Lower lobe of right lung (tissue), 2 donors: ENCODE results near the gene PHKG2. TPM values are rescaled to one million over a fixed set of nuclear protein-coding genes. Genes with fewer than 3 reads are reported as not detected.

ENCODE experiments used
- ATAC-seq, 2 donors: fragments of 200-7000 bp; cut with Tn5 transposase; one replicate each; pipeline ENCODE4 v1.9.1; 2020 to 2022; ENCODE audit warnings: mild to moderate bottlenecking in 2 of 2, moderate library complexity in 2 of 2
- DNase-seq: peaks from one replicate; pipeline ENCODE4 v3.0.0-alpha.2; 2020
- H3K27ac ChIP-seq: fragments of 200-600 bp; one replicate; pipeline ENCODE4 v1.8.0; 2022
- H3K27me3 ChIP-seq: fragments of 200-600 bp; one replicate; pipeline ENCODE4 v1.8.0; 2022; ENCODE audit warnings: low read depth
- H3K36me3 ChIP-seq: fragments of 200-600 bp; one replicate; pipeline ENCODE4 v1.8.0; 2022; ENCODE audit warnings: mild to moderate bottlenecking
- H3K4me1 ChIP-seq: fragments of 200-600 bp; one replicate; pipeline ENCODE4 v1.8.0; 2022
- H3K4me3 ChIP-seq: fragments of 200-600 bp; one replicate; pipeline ENCODE4 v1.8.0; 2022; ENCODE audit warnings: mild to moderate bottlenecking
- H3K9me3 ChIP-seq: fragments of 200-600 bp; one replicate; pipeline ENCODE4 v1.8.0; 2022
- CTCF ChIP-seq: fragments of 200-600 bp; IDR thresholded peaks from one replicate; pipeline ENCODE4 v1.8.0; 2022; ENCODE audit warnings: antibody characterized with exemption, mild to moderate bottlenecking
- intact Hi-C: fragments of 100-400 bp; cut with DNase I; formaldehyde crosslinking; loops from one replicate; pipeline ENCODE4 v1.11.0; 2022
- total RNA-seq: library from RNA; stranded (reverse); fragmentation: NEBNext Ultra II Directional; extraction: Animal tissue kit (Norgen Biotek cat#: 25700); gene quantifications from one replicate; pipeline ENCODE4 v1.2.1, GENCODE V29; 2021
- donor health status: DM: no; HTN: yes; CAD: no; lungs with severe emphysema.

Gene PHKG2
- total RNA-seq, 1 donor from 2014 or later: 25.5 TPM

DNA sequence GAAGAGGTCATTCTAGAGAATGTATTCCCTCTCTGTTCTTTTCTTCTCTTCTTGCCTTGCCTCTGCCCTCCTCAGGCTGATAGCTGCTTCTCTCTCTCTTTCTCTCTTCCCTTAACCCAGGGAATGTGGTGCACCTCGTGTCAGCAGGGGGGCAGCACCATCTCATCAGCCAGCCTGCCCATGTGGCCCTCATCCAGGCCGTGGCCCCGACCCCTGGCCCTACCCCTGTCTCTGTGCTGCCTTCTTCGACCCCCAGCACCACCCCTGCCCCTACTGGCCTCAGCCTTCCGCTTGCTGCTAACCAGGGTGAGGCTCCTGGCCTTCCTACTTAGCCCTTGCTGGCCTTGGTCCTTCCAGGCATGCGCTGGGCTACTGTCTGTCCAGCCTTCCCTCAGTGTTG is 25.8 kb upstream of the PHKG2 start:
- H3K4me1 ChIP-seq: no peaks in the 10 kb centered on the region
- H3K4me3 ChIP-seq: no peak overlapping the region
- peaks cover 100% of the 10 kb centered on the region for H3K36me3 ChIP-seq
- H3K9me3 ChIP-seq: no peaks in the 10 kb centered on the region
- ATAC-seq (peak in 1 of 2 donors; percentile 14), DNase-seq (no peak)
- H3K27ac ChIP-seq: no peak overlapping the region
- no peaks in the 10 kb centered on the region for H3K27me3 ChIP-seq
- intact Hi-C loops: no loop called here
- TF ChIP-seq CTCF: no peak

GRCh38 chr16:30722916-30723315 is 25.3 kb upstream of the PHKG2 start:
- intact Hi-C loops: no loop called here
- no peaks in the 10 kb centered on the region for H3K4me1 ChIP-seq
- TF ChIP-seq CTCF: no peak
- no peak overlapping the region for H3K4me3 ChIP-seq
- no peaks in the 10 kb centered on the region for H3K27me3 ChIP-seq
- no peak overlapping the region for H3K27ac ChIP-seq
- no peaks in the 10 kb centered on the region for H3K9me3 ChIP-seq
- H3K36me3 ChIP-seq: peaks cover 98% of the 10 kb centered on the region
- DNase-seq: no peak
- no peak for ATAC-seq

GRCh38 chr16:30723725-30724355 is 24.4 kb upstream of the PHKG2 start:
- H3K4me1 ChIP-seq: no peaks in the 10 kb centered on the region
- intact Hi-C loops: no loop called here

GRCh38 chr16:30724641-30725417 is 23.4 kb upstream of the PHKG2 start:
- peak; percentile 72 for DNase-seq
- ATAC-seq: peak; percentile 62 to 68
- TF ChIP-seq CTCF: no peak
- no peaks in the 10 kb centered on the region for H3K9me3 ChIP-seq
- intact Hi-C loops: no loop called here
- no peaks in the 10 kb centered on the region for H3K27me3 ChIP-seq
- no peak overlapping the region for H3K4me3 ChIP-seq
- H3K36me3 ChIP-seq: peaks cover 96% of the 10 kb centered on the region
- H3K27ac ChIP-seq: peak overlapping the region; percentile 58
- H3K4me1 ChIP-seq: no peaks in the 10 kb centered on the region

More at GRCh38 chr16:30723725-30724355, 24.4 kb upstream of the PHKG2 start:
- Histone ChIP-seq H3K27ac (no peak overlapping the region), H3K4me3 (no peak overlapping the region), H3K27me3 (no peaks in the 10 kb centered on the region), H3K36me3 (peaks cover 96% of the 10 kb centered on the region), H3K9me3 (no peaks in the 10 kb centered on the region)
- TF ChIP-seq CTCF: no peak
- no peak for DNase-seq
- ATAC-seq: no peak

- DNase-seq: no peak
- no peak for TF ChIP-seq CTCF
- peak overlapping the region; percentile 58 for H3K27ac ChIP-seq
- no peaks in the 10 kb centered on the region for H3K27me3 ChIP-seq
- no peaks in the 10 kb centered on the region for H3K4me1 ChIP-seq
- intact Hi-C loops: no loop called here
- ATAC-seq: no peak
- peaks cover 96% of the 10 kb centered on the region for H3K36me3 ChIP-seq
- no peak overlapping the region for H3K4me3 ChIP-seq
- H3K9me3 ChIP-seq: no peaks in the 10 kb centered on the region
These were observed 22.8 kb upstream of the PHKG2 start for GRCh38 chr16:30725418-30725792.
